Effector memory CD4-positive, alpha-beta T cell (primary cell): Measurements from ENCODE around the gene RPL6.
"Not testable (repeated sequence)": the region's sequence is repeated elsewhere in the genome, so short reads cannot be mapped to it uniquely, and the experiment has no call there.

Experiments
- DNase-seq, 3 donors: peaks; one replicate each; pipeline ENCODE4 v3.0.0-alpha.2; 2020
- H3K27ac ChIP-seq: 2 replicates; pipeline ENCODE4 v1.7.0; 2013; ENCODE audit warnings: mild to moderate bottlenecking, low read length, moderate library complexity; ENCODE audit not compliant: insufficient read depth, poor library complexity, severe bottlenecking
- H3K27me3 ChIP-seq: replicated peaks from 2 replicates; pipeline ENCODE4 v1.7.0; 2013; ENCODE audit warnings: mild to moderate bottlenecking, low read length; ENCODE audit not compliant: insufficient read depth, control insufficient read depth, poor library complexity, severe bottlenecking
- H3K36me3 ChIP-seq: 2 replicates; pipeline ENCODE4 v1.7.0; 2013; ENCODE audit warnings: mild to moderate bottlenecking, low read length, moderate library complexity; ENCODE audit not compliant: control insufficient read depth, insufficient read depth
- H3K4me1 ChIP-seq: 2 replicates; pipeline ENCODE4 v1.7.0; 2013; ENCODE audit warnings: low read length, mild to moderate bottlenecking; ENCODE audit not compliant: control insufficient read depth, insufficient read depth, poor library complexity, severe bottlenecking
- H3K4me3 ChIP-seq: 2 replicates; pipeline ENCODE4 v1.7.0; 2013; ENCODE audit warnings: low read length, low read depth, mild to moderate bottlenecking; ENCODE audit not compliant: insufficient read depth, poor library complexity, severe bottlenecking
- H3K9me3 ChIP-seq: 2 replicates; pipeline ENCODE4 v1.7.0; 2013; ENCODE audit warnings: mild to moderate bottlenecking, low read length, moderate library complexity; ENCODE audit not compliant: control insufficient read depth
- total RNA-seq, 3 donors: gene quantifications; one replicate each; lab custom pipeline; 2026; lab: John Stamatoyannopoulos, UW

The RPL6 gene
- total RNA-seq: 784 to 1,143 (median 1,058) reads per million in 3 donors

DNA sequence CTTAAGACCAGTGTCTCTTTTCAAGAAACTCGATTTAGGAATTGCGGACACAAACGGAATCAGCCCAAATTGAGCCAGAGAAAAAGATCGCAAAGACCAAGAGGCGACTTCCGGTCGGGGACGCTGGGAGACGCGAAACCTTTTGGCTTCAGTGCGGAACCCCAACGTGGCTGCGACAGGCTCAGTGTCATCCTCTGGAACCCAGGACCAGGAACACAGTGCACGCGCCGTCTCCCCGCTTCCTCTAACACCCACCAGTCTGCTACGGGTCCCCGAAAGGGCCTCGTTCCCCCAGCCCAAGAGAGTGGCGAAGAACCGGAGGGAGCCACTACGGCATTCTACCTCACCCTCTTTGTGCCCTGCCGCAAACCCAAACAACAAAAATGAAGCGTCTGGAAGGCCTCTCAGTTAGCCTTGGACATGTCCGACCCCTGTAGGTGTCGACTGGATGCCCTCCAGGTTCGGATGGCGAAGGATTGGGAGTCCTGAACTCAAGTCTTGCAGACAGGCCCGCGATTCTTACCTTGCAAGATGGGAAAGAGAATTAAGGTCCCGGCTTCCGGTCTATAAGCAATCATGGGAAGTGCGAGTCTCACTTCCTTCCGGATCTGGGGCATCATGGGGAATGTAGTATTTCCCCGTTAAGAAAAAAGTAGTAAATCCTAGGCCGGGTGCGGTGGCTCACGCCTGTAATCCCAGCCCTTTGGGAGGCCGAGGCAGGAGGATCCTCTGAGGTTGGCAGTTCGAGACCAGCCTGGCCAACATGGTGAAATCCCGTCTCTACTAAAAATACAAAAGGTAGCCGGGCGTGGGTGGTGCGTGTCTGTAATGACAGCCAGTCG, at the start of gene RPL6:
Gene RPL6, minus strand, starts transcription at position 542 of the 842 bp plus-strand sequence. CDS start 949 bp downstream, outside the sequence.
- Histone ChIP-seq H3K9me3 (no peaks in the 10 kb centered on the region), H3K27me3 (no peaks in the 10 kb centered on the region), H3K4me1 (peaks cover 8% of the 10 kb centered on the region), H3K4me3 (peak within 1 kb of the TSS; percentile 89), H3K36me3 (peaks cover 32% of the 10 kb centered on the region), H3K27ac (peak within 1 kb of the TSS; percentile 90)
- DNase-seq: peak; percentile 55 to 73 (median 63)

- no peaks in the 10 kb centered on the region for H3K4me1 ChIP-seq
- no peak for DNase-seq
- no peaks in the 10 kb centered on the region for H3K9me3 ChIP-seq
- H3K4me3 ChIP-seq: no peak overlapping the region
- H3K36me3 ChIP-seq: peaks cover 37% of the 10 kb centered on the region
- H3K27ac ChIP-seq: no peak overlapping the region
- H3K27me3 ChIP-seq: no peaks in the 10 kb centered on the region
Observed at GRCh38 chr12:112458751-112459150, 49.3 kb upstream of the RPL6 start.

- Histone ChIP-seq H3K9me3 (no peaks in the 10 kb centered on the region), H3K4me1 (no peaks in the 10 kb centered on the region), H3K27me3 (no peaks in the 10 kb centered on the region), H3K27ac (no peak overlapping the region), H3K4me3 (no peak overlapping the region), H3K36me3 (peaks cover 40% of the 10 kb centered on the region)
- no peak for DNase-seq
Observed at GRCh38 chr12:112458330-112458729, 48.9 kb upstream of the RPL6 start.

DNA sequence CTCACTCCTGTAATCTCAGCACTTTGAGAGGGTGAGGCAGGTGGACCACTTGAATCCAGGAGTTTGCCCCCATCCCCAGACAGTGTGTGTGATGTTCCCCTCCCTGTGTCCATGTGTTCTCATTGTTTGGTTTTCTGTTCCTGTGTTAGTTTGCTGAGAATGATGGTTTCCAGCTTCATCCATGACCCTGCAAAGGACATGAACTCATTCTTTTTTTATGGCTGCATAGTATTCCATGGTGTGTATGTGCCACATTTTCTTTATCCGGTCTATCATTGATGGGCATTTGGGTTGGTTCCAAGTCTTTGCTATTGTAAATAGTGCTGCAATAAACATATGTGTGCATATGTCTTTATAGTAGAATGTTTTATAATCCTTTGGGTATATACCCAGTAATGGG, 47.7 kb upstream of the RPL6 start:
- peaks cover 49% of the 10 kb centered on the region for H3K36me3 ChIP-seq
- not testable (repeated sequence) for H3K4me1 ChIP-seq, H3K9me3 ChIP-seq

DNA sequence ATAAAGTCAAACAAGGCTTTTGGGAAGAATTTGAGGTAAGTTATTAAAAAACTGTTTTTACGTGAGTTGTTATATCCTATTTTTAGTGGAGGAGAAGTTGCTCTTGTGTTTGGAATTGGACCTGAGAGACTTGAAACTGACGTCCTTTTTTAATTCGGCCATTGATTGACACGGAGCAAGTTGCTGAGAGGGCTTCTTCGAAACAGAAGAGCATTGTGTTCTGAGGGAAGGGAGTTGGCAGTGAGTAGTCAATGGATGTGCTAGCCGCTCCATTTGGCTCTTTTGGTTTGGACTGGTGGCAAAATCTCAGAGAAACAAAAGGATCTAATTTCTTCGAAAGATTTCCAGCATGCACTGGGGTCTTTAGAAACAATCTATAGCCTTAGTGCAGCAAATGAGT, 46.6 kb upstream of the RPL6 start:
- Histone ChIP-seq H3K27ac (no peak overlapping the region), H3K9me3 (no peaks in the 10 kb centered on the region), H3K4me1 (no peaks in the 10 kb centered on the region), H3K4me3 (no peak overlapping the region), H3K36me3 (peaks cover 55% of the 10 kb centered on the region), H3K27me3 (no peaks in the 10 kb centered on the region)
- DNase-seq: no peak

More for the DNA sequence above, 47.7 kb upstream of the RPL6 start:
- H3K27ac ChIP-seq, H3K27me3 ChIP-seq, DNase-seq, H3K4me3 ChIP-seq: not testable (repeated sequence)

- H3K36me3 ChIP-seq: peaks cover 50% of the 10 kb centered on the region
Observed at GRCh38 chr12:112450725-112451124, 41.3 kb upstream of the RPL6 start.

DNA sequence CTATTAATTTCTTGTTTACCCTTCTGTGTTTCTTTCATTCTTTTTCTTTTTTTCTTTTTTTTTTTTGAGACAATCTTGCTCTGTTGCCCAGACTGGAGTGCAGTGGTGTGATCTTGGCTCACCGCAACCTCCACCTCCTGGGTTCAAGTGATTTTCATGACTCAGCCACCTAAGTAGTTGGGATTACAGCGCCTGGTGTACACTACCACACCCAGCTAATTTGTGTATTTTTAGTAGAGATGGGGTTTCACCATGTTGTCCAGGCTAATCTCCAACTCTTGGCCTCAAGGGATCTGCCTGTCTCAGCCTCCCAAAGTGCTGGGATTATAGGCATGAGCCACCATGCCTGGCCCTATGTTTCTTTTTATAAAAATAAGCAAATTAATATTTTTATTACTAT, 38.8 kb upstream of the RPL6 start:
- H3K27ac ChIP-seq, H3K27me3 ChIP-seq, DNase-seq, H3K4me3 ChIP-seq, H3K9me3 ChIP-seq, H3K4me1 ChIP-seq: not testable (repeated sequence)
- H3K36me3 ChIP-seq: peaks cover 31% of the 10 kb centered on the region

More at GRCh38 chr12:112450725-112451124, 41.3 kb upstream of the RPL6 start:
- no peaks in the 10 kb centered on the region for H3K4me1 ChIP-seq
- DNase-seq: no peak
- no peaks in the 10 kb centered on the region for H3K27me3 ChIP-seq
- no peak overlapping the region for H3K27ac ChIP-seq
- no peaks in the 10 kb centered on the region for H3K9me3 ChIP-seq
- no peak overlapping the region for H3K4me3 ChIP-seq

DNA sequence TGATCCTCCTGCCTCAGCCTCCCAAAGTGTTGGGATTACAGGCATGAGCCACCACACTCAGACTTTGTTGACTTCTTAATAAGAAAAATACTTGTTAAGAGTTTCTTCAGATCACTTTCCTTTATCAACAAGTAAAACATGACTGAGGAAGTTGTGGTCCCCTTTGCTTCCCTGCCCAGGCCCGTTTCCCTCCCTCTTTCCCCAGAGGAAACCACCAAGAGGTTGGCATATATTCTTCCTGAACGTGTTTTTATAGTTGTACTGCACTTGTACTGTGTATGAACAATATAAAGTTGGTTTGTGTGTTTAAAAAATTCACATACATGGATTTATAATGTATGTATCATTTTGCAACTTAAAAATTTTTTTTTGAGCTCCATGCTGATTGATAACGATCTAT, 37.7 kb upstream of the RPL6 start:
- H3K9me3 ChIP-seq: no peaks in the 10 kb centered on the region
- H3K27ac ChIP-seq: no peak overlapping the region
- no peaks in the 10 kb centered on the region for H3K4me1 ChIP-seq
- H3K27me3 ChIP-seq: no peaks in the 10 kb centered on the region
- no peak overlapping the region for H3K4me3 ChIP-seq
- DNase-seq: no peak
- H3K36me3 ChIP-seq: peaks cover 22% of the 10 kb centered on the region

DNA sequence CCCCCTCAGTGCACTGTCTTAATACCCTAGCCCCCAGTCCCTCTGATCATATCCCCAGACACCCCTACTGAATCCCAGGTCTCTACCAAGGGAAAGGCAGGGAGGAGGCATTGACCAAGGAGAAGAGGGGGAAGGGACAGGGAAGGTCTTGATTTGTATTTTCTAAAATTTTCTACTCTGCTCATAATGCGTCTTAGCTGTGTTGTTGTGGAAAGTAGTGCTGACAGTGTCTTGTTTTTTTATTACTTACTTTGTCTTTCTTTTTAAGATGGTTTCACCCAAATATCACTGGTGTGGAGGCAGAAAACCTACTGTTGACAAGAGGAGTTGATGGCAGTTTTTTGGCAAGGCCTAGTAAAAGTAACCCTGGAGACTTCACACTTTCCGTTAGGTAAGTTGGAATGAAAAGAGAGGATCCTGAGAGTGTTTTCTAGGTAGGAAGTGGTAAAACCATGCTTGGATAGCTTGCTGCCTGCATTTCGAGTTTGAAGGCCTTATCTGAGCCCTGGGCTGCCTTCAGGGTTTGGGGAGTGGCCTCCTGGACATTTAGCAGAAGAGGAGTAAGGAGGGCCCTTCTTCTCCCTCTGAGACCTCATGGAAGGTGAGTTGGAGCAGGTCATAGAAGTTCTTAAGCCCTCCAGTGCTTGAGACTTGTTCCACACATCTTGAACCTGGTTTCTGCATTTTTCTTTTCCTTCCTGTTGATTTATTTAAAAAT, 36.8 kb upstream of the RPL6 start:
- Histone ChIP-seq H3K27ac (no peak overlapping the region), H3K9me3 (no peaks in the 10 kb centered on the region), H3K4me3 (no peak overlapping the region), H3K36me3 (peaks cover 17% of the 10 kb centered on the region), H3K4me1 (no peaks in the 10 kb centered on the region), H3K27me3 (no peaks in the 10 kb centered on the region)
- DNase-seq: no peak

DNA sequence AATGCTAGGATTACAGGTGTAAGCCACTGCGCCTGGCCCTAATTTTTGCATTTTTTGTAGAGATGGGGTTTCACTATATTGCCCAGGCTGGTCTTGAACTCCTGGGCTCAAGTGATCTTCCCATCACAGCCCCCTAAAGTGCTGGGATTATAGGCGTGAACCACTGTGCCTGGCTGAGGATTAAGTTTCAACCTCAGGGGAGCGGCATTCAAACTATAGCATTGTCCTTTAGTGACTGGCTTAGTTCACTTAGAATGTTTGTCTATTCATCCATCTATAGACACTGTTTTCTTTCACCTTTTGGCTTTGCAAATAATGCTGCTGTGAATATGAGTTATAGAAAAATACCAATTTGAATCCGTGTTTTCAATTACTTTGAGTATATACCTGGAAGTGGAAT, 34.5 kb upstream of the RPL6 start:
- no peak for DNase-seq
- Histone ChIP-seq H3K27ac (no peak overlapping the region), H3K9me3 (no peaks in the 10 kb centered on the region), H3K27me3 (no peaks in the 10 kb centered on the region), H3K36me3 (no peaks in the 10 kb centered on the region), H3K4me3 (no peak overlapping the region), H3K4me1 (no peaks in the 10 kb centered on the region)
